ENCODE results near the gene ANKRD63. TPM values are rescaled to one million over a fixed set of nuclear protein-coding genes. Genes with fewer than 3 reads are reported as not detected.
A peak's percentile ranks its signal among the peaks of the same experiment; 100 is the strongest.

Gene ANKRD63
- total and polyA plus RNA-seq, 12 donors = not detected

GRCh38 chr15:40250304-40250656 lies 32.6 kb downstream of the ANKRD63 start:
- Histone ChIP-seq H3K27me3 (no peaks in the 10 kb centered on the region), H3K4me3 (no peak overlapping the region), H3K36me3 (replicated peaks in 1 of 2) (no peaks in the 10 kb centered on the region), H3K4me1 (replicated peaks in 1 of 2) (peaks cover 11 to 29% of the 10 kb centered on the region in 2 donors), H3K9me3 (replicated peaks in 1 of 3) (no peaks in the 10 kb centered on the region), H3K27ac (no peak overlapping the region)
- no peak for TF ChIP-seq CTCF (IDR thresholded peaks at IDR 0.05)
- no peak for TF ChIP-seq POLR2A (IDR thresholded peaks at IDR 0.05)
- 94 to 97% (median 95%) methylated on average over 8 of the region's 8 CpGs for WGBS, 4 donors
- no peak for DNase-seq
- intact Hi-C loops (cut with DNase I) = no loop called here

DNA sequence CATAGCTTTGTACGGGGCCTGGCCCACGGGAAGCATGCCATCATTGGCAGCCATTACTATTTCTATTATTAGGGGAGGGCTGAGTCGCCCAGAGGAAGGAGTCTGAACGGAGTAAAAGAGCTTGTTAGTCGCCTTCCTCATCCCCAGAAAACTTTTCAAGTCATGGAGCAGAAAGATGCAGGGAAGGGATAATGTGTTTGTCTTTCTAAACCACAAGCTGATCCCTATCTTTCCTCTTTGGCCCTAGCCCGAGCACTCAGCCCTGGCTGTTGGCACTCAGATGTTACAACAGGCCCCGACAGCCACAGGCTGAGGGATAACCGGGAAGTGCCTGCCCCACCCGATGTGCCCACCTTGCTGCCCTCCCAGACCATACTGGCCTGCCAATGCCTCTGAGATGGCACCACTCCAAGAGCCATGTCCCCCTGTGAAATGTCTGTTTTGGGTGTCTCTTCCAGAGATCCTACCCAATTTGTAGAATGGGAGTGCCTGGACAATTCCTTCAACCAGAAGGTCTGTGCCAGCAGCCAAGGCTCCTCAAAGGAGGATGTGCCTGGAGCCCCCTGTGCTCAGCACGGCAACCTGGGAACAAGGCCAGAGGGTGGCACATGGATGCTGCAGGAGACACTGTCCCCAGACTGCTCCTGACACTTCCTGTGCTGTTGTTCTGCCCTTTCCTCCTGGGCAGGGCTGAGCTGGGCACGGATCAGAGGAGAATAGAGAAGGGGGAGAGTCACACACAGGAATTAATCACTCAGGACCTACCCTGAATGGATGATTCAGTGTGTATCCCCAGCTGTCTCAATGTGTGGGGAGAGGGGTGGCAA lies 33.2 kb downstream of the ANKRD63 start:
- intact Hi-C loops (cut with DNase I) = no loop called here
- TF ChIP-seq CTCF (IDR thresholded peaks at IDR 0.05) (no peak), POLR2A (IDR thresholded peaks at IDR 0.05) (no peak)
- 68 to 73% (median 71%) methylated on average over 10 to 11 of the region's 11 CpGs for WGBS, 4 donors
- peak in 1 of 7 donors; percentile 10 for DNase-seq
- H3K27ac ChIP-seq = no peak overlapping the region
- peaks cover 11 to 29% of the 10 kb centered on the region in 2 donors for H3K4me1 ChIP-seq (replicated peaks in 1 of 2)
- H3K27me3 ChIP-seq = no peaks in the 10 kb centered on the region
- no peaks in the 10 kb centered on the region for H3K9me3 ChIP-seq (replicated peaks in 1 of 3)
- no peaks in the 10 kb centered on the region for H3K36me3 ChIP-seq (replicated peaks in 1 of 2)
- no peak overlapping the region for H3K4me3 ChIP-seq

GRCh38 chr15:40248006-40248783 lies 34.7 kb downstream of the ANKRD63 start:
- Histone ChIP-seq H3K27me3 (no peaks in the 10 kb centered on the region), H3K4me3 (no peak overlapping the region), H3K4me1 (replicated peaks in 1 of 2) (peaks cover 7 to 18% of the 10 kb centered on the region in 2 donors), H3K36me3 (replicated peaks in 1 of 2) (no peaks in the 10 kb centered on the region), H3K27ac (no peak overlapping the region), H3K9me3 (replicated peaks in 1 of 3) (no peaks in the 10 kb centered on the region)
- intact Hi-C loops (cut with DNase I) = no loop called here
- no peak for TF ChIP-seq POLR2A (IDR thresholded peaks at IDR 0.05)
- no peak for TF ChIP-seq CTCF (IDR thresholded peaks at IDR 0.05)
- 76 to 96% (median 92%) methylated on average over 6 to 17 of the region's 17 CpGs for whole genome bisulfite sequencing, 4 donors
- DNase-seq = peak in 2 of 7 donors; percentile 5 to 21

DNA sequence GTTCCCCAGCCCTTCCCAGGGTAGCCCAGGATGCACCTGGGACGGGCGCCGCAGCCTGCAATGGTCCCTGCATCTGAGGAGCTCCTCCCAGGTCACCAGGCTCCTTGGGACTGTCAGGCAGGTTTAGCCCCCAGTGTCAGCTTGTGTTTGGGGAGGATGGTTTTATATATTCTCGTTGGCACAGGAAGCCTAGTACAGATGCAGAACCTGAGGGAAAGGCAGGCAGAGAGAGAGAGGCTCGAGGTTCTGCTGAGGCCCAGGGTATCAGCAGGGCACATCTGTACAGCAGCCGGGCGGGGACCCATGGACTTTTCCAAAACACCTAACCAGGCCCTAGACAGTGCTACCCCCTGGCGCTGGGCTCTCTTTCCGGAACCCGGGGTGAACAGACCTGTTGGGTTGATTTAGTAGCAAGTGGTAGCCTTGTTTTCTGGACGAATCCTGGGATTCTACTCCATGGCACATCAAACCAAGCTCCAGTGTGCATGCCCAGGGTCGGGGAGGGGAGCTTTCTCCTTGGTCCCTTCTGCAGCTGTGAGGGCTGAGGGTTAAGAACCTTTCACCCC lies 35.4 kb downstream of the ANKRD63 start:
- Histone ChIP-seq H3K27me3 (no peaks in the 10 kb centered on the region), H3K9me3 (replicated peaks in 1 of 3) (no peaks in the 10 kb centered on the region), H3K4me3 (no peak overlapping the region), H3K27ac (no peak overlapping the region), H3K4me1 (replicated peaks in 1 of 2) (peaks cover under 1 to 13% of the 10 kb centered on the region in 2 donors), H3K36me3 (replicated peaks in 1 of 2) (no peaks in the 10 kb centered on the region)
- TF ChIP-seq CTCF (IDR thresholded peaks at IDR 0.05) (no peak), POLR2A (IDR thresholded peaks at IDR 0.05) (no peak)
- peak in 1 of 7 donors; percentile 11 for DNase-seq
- intact Hi-C loops (cut with DNase I) = no loop called here
- WGBS, 4 donors = 86 to 94% (median 90%) methylated on average over 9 to 12 of the region's 12 CpGs
